ENCODE data around the gene ADAD2.

DNA sequence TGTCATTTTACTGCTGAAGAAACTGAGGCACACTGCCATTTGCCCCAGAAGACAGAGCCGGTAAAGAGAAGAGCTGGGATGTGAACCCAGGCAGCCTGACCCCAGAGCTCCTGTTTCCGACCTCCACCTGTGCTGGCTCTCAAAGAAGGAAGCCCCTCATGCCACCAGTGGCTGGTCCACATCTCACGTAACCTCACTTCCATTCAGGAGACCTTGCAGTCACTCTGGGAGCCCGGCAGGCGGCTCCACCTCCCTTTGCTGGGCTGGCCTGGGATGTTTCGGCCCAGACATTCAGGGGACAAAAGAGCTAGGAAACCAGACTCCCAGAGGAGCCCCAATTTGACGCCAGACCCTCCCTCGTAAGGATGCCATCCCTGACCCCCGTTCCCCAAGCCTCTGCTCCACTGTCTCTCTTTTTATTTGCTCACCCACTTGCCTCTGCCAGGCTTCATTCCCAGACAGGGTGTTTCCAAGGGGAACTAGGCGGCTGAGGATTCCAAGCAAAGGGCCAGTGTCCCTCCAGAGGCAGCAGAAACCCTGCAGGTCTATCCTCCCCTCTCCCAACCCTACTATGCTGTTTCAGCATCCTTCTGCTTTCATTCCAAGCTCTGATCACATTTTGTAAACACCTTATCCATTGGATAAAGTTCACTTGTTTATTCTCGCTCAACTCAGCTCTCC, 6.9 kb upstream of the ADAD2 start:
- TF ChIP-seq YY1 (tag by site-specific recombination; IDR thresholded peaks at IDR 0.05) (no peak), ZNF350 (tag by site-specific recombination; IDR thresholded peaks at IDR 0.05) (no peak), KLF9 (tag by site-specific recombination; IDR thresholded peaks at IDR 0.05; ENCODE audit: low read depth) (no peak), SALL2 (tag by site-specific recombination; IDR thresholded peaks at IDR 0.05; ENCODE audit: borderline replicate concordance) (no peak), HOXC10 (CRISPR knock-in tag; IDR thresholded peaks at IDR 0.05) (no peak), KLF1 (tag by site-specific recombination; IDR thresholded peaks at IDR 0.05) (no peak), ZNF248 (tag by site-specific recombination; IDR thresholded peaks at IDR 0.05) (no peak), ZNF23 (tag by site-specific recombination; IDR thresholded peaks at IDR 0.05; ENCODE audit: borderline replicate concordance) (no peak)
- TF ChIP-seq, protein P1, sequence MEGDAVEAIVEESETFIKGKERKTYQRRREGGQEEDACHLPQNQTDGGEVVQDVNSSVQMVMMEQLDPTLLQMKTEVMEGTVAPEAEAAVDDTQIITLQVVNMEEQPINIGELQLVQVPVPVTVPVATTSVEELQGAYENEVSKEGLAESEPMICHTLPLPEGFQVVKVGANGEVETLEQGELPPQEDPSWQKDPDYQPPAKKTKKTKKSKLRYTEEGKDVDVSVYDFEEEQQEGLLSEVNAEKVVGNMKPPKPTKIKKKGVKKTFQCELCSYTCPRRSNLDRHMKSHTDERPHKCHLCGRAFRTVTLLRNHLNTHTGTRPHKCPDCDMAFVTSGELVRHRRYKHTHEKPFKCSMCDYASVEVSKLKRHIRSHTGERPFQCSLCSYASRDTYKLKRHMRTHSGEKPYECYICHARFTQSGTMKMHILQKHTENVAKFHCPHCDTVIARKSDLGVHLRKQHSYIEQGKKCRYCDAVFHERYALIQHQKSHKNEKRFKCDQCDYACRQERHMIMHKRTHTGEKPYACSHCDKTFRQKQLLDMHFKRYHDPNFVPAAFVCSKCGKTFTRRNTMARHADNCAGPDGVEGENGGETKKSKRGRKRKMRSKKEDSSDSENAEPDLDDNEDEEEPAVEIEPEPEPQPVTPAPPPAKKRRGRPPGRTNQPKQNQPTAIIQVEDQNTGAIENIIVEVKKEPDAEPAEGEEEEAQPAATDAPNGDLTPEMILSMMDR (tag by site-specific recombination; IDR thresholded peaks at IDR 0.05): no peak
- TF ChIP-seq, protein P2, sequence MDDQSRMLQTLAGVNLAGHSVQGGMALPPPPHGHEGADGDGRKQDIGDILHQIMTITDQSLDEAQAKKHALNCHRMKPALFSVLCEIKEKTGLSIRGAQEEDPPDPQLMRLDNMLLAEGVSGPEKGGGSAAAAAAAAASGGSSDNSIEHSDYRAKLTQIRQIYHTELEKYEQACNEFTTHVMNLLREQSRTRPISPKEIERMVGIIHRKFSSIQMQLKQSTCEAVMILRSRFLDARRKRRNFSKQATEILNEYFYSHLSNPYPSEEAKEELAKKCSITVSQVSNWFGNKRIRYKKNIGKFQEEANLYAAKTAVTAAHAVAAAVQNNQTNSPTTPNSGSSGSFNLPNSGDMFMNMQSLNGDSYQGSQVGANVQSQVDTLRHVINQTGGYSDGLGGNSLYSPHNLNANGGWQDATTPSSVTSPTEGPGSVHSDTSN (CRISPR knock-in tag; IDR thresholded peaks at IDR 0.05): no peak
- TF ChIP-seq, protein P3, sequence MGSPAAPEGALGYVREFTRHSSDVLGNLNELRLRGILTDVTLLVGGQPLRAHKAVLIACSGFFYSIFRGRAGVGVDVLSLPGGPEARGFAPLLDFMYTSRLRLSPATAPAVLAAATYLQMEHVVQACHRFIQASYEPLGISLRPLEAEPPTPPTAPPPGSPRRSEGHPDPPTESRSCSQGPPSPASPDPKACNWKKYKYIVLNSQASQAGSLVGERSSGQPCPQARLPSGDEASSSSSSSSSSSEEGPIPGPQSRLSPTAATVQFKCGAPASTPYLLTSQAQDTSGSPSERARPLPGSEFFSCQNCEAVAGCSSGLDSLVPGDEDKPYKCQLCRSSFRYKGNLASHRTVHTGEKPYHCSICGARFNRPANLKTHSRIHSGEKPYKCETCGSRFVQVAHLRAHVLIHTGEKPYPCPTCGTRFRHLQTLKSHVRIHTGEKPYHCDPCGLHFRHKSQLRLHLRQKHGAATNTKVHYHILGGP (tag by site-specific recombination; IDR thresholded peaks at IDR 0.05): no peak

Data from HEK293 (cell line).